IPS-18a (cell line): ENCODE results near the gene ARHGAP26.

Experiments
- H3K27ac ChIP-seq: one replicate; pipeline ENCODE4 v1.5.1; 2013; ENCODE audit warnings: low read length
- H3K27me3 ChIP-seq: one replicate; pipeline ENCODE4 v1.6.1; 2013; ENCODE audit warnings: mild to moderate bottlenecking, low read length; ENCODE audit not compliant: control insufficient read depth, insufficient read depth
- H3K36me3 ChIP-seq: one replicate; pipeline ENCODE4 v1.6.1; 2013; ENCODE audit warnings: low read depth, low read length; ENCODE audit not compliant: control insufficient read depth
- H3K4me1 ChIP-seq: one replicate; pipeline ENCODE4 v1.6.1; 2013; ENCODE audit warnings: low read depth, low read length; ENCODE audit not compliant: control insufficient read depth
- H3K4me3 ChIP-seq: one replicate; pipeline ENCODE4 v1.5.1; 2013; ENCODE audit warnings: low read length
- H3K9ac ChIP-seq: one replicate; pipeline ENCODE4 v1.6.1; 2013; ENCODE audit warnings: mild to moderate bottlenecking, low read length, moderate library complexity
- H3K9me3 ChIP-seq: one replicate; pipeline ENCODE4 v1.6.1; 2013; ENCODE audit warnings: low read depth, low read length; ENCODE audit not compliant: control insufficient read depth

The ARHGAP26 gene

DNA sequence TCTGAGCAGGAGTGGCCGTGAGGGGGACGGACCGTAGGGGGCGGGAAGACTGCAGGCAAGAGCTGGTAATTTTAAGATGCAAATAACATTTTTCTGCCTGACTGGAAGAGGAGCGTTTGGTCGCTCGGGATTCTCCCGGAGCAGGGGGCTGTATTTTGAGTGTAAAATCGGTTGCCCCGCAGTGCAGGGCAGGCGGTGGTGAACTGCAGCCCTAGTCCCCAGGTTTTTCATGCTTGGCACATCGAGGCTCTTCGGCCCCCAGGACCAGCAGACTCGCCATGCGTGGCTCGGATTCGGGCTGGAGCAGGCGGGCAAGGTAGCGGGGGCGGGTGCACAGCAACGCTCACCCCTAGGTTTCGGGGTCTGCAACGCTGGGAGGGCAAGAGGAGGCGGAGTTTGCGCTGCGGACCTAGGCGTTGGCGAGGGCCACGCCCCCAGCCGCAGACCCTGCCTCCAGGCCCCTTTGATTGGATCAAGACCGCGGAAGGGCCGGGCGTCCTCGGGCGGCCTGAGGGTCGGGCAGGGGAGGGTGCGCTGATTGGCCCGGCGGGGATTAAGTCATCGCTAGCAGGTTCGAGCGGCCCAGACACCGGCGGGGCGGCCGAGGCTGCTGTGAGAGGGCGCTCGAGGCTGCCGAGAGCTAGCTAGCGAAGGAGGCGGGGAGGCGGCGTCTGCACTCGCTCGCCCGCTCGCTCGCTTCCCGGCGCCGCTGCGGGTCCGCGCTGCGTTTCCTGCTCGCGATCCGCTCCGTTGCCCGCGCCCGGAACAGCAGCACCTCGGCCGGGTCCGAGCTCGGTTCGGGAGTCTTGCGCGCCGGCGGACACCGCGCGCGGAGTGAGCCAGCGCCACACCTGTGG is at the start of gene ARHGAP26:
ARHGAP26 (plus strand) TSS at position 585 of the 857 bp plus-strand sequence. CDS start 385 bp downstream, outside the sequence.
- H3K4me1 ChIP-seq, result peaks cover 11% of the 10 kb centered on the region
- H3K9ac ChIP-seq, result peak within 1 kb of the TSS; percentile 56
- H3K4me3 ChIP-seq, result peak within 1 kb of the TSS; percentile 82
- H3K9me3 ChIP-seq, result no peaks in the 10 kb centered on the region
- H3K27me3 ChIP-seq, result peaks cover 29% of the 10 kb centered on the region
- no peak within 1 kb of the TSS for H3K27ac ChIP-seq
- no peaks in the 10 kb centered on the region for H3K36me3 ChIP-seq

- no peak overlapping the region for H3K9ac ChIP-seq
- H3K4me3 ChIP-seq, result no peak overlapping the region
- H3K27ac ChIP-seq, result no peak overlapping the region
- H3K27me3 ChIP-seq, result no peaks in the 10 kb centered on the region
- peaks cover 20% of the 10 kb centered on the region for H3K4me1 ChIP-seq
- no peaks in the 10 kb centered on the region for H3K9me3 ChIP-seq
- H3K36me3 ChIP-seq, result no peaks in the 10 kb centered on the region
Measured at GRCh38 chr5:142720641-142721271, 49.4 kb upstream of the ARHGAP26 start.

DNA sequence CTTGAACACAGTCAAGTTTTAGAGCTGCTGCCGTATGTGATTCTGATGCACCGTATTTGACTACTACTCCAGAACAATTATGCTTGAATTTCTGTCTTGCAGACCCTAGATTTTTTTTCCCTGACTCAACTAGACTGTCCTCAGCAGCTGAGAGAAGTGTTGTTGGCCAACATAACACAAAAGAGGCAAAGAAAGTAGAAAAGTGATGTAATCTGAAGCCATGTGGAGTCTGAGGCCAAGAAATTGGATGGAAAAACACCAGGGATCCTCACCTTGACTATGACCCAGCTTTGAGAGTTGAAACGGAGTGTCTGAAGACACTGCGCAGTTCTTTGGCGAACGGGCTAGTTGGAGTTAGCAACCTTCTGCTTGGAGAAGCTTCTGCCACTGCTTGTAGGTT is 48.0 kb upstream of the ARHGAP26 start:
- H3K4me1 ChIP-seq, result peaks cover 13% of the 10 kb centered on the region
- H3K36me3 ChIP-seq, result no peaks in the 10 kb centered on the region
- H3K9me3 ChIP-seq, result no peaks in the 10 kb centered on the region
- no peak overlapping the region for H3K9ac ChIP-seq
- H3K27me3 ChIP-seq, result no peaks in the 10 kb centered on the region
- no peak overlapping the region for H3K4me3 ChIP-seq
- H3K27ac ChIP-seq, result no peak overlapping the region

DNA sequence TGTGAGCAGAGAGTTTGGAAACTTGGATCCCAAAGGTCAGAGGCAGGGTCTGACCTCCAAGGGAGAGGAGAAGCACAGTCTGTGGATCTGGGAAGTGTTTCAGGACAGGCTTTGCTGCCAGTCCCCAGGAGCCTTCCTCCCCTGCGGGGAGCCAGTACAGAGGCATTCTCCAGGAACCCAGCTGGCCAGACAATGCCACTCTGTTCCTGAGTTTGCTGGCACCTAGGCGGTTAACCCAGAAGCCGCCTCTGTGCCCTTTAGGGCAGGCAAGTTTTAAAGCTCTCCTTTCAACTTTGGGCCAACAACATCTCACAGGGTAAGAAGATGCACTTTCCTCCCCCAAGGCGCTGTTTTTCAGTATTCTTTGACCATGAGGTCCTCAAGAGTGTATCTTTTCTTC is 47.3 kb upstream of the ARHGAP26 start:
- H3K4me1 ChIP-seq, result peaks cover 7% of the 10 kb centered on the region
- no peak overlapping the region for H3K27ac ChIP-seq
- no peak overlapping the region for H3K9ac ChIP-seq
- H3K36me3 ChIP-seq, result no peaks in the 10 kb centered on the region
- H3K4me3 ChIP-seq, result no peak overlapping the region
- no peaks in the 10 kb centered on the region for H3K9me3 ChIP-seq
- H3K27me3 ChIP-seq, result no peaks in the 10 kb centered on the region

GRCh38 chr5:142724821-142725220 is 45.4 kb upstream of the ARHGAP26 start:
- H3K27me3 ChIP-seq, result no peaks in the 10 kb centered on the region
- no peaks in the 10 kb centered on the region for H3K36me3 ChIP-seq
- no peaks in the 10 kb centered on the region for H3K9me3 ChIP-seq
- no peak overlapping the region for H3K9ac ChIP-seq
- no peak overlapping the region for H3K4me3 ChIP-seq
- H3K27ac ChIP-seq, result no peak overlapping the region
- no peaks in the 10 kb centered on the region for H3K4me1 ChIP-seq

DNA sequence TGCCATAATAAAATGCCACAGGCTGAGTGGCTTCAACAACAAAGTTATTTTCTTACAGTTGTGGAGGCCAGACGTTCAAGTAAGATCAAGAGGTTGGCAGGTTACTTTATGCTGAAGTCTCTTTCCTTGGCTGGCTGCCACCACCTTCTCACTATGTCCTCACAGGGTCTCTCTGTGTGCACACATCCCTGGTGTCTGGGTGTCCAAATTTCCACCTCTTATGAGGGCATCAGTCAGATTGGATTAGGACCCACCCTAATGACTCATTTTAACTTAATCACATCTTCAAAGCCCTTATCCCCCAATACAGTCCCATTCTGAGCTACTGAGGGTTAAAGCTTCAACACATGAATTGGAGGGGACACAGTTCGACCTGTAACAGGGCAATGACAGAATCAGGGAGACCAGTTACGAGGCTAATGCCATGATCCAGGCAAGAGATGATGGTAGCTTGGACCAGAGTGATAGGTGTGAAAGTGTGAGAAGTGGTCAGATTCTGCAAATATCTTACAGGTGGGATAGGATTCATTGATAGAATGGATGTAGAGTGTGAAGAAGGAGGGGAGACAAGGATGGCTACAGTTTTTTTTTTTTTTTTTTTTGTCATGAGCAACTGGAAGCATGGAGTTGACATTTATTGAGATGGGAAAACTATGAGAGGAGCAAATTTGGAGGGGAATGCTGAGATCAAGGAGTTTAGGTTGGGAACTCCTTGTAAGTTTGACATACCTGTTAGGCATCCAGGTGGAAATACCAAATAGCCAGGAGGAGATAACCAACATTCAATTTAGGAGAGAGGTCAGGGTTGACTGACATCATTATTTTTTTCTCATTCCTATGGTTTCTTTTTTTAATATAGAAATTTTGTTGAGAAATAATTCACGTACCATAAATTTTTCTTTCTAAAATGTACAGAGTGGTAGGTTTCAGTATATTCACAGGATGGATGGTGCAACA is 44.7 kb upstream of the ARHGAP26 start:
- Histone ChIP-seq H3K9me3 (no peaks in the 10 kb centered on the region), H3K4me1 (no peaks in the 10 kb centered on the region), H3K9ac (no peak overlapping the region), H3K27ac (no peak overlapping the region), H3K36me3 (no peaks in the 10 kb centered on the region), H3K27me3 (no peaks in the 10 kb centered on the region), H3K4me3 (no peak overlapping the region)

GRCh38 chr5:142726188-142726731 is 43.9 kb upstream of the ARHGAP26 start:
- no peaks in the 10 kb centered on the region for H3K27me3 ChIP-seq
- H3K27ac ChIP-seq, result no peak overlapping the region
- no peaks in the 10 kb centered on the region for H3K36me3 ChIP-seq
- no peak overlapping the region for H3K9ac ChIP-seq
- no peaks in the 10 kb centered on the region for H3K9me3 ChIP-seq
- H3K4me3 ChIP-seq, result no peak overlapping the region
- H3K4me1 ChIP-seq, result no peaks in the 10 kb centered on the region

DNA sequence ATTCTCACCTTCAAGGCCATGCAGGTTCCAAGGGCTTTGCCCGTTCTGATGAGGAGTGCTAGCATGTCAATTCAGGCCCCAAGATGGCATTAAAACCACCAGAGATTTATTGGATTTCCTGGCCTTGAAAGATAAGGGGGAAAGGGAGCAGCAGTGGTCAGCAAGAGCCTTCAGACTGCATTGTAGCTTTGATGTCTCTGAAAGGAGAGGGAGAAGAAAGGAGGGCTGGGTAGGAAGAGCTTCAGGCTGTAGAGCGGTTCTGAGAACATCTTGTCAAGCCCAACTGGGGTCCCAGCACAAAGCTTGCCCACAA is 42.5 kb upstream of the ARHGAP26 start:
- Histone ChIP-seq H3K4me1 (no peaks in the 10 kb centered on the region), H3K9ac (no peak overlapping the region), H3K27ac (no peak overlapping the region), H3K36me3 (no peaks in the 10 kb centered on the region), H3K27me3 (no peaks in the 10 kb centered on the region), H3K4me3 (no peak overlapping the region), H3K9me3 (no peaks in the 10 kb centered on the region)

GRCh38 chr5:142735323-142736246 is 34.6 kb upstream of the ARHGAP26 start:
- no peaks in the 10 kb centered on the region for H3K4me1 ChIP-seq
- H3K36me3 ChIP-seq, result no peaks in the 10 kb centered on the region
- no peaks in the 10 kb centered on the region for H3K27me3 ChIP-seq
- H3K4me3 ChIP-seq, result no peak overlapping the region
- no peak overlapping the region for H3K27ac ChIP-seq
- H3K9ac ChIP-seq, result no peak overlapping the region
- H3K9me3 ChIP-seq, result no peaks in the 10 kb centered on the region

DNA sequence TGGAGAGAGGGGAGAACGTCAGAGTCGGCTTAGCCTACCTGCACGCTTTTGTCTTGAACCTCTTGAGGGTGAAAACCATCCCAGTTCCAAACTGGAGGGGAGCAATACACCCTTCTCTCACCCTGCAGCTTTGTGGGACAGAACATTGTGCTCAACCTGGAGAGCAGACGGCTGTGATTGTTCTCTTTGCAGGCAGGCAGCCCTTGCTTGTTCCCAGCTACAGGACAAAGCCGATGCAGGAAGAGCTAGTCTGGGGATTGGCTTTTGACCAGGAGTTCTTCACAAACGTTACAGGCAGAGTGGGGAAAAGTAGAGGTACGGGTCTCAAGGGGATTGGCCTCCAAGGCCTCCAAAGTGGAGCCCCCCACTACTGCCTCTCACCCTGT is 33.9 kb upstream of the ARHGAP26 start:
- Histone ChIP-seq H3K4me1 (no peaks in the 10 kb centered on the region), H3K36me3 (no peaks in the 10 kb centered on the region), H3K27me3 (no peaks in the 10 kb centered on the region), H3K9ac (no peak overlapping the region), H3K4me3 (no peak overlapping the region), H3K27ac (no peak overlapping the region), H3K9me3 (no peaks in the 10 kb centered on the region)
